Parathyroid adenoma (tissue), 2 donors: ENCODE measurements around the gene PGBD1.
"Not testable (repeated sequence)": the region's sequence is repeated elsewhere in the genome, so short reads cannot be mapped to it uniquely, and the experiment has no call there.

Experiments used
- H2AFZ ChIP-seq: fragments of 300-600 bp; sonication (generic); one replicate; pipeline ENCODE4 v1.7.0; 2017; ENCODE audit warnings: antibody characterized with exemption, mild to moderate bottlenecking
- H3K27ac ChIP-seq: fragments of 300-600 bp; sonication (generic); one replicate; pipeline ENCODE4 v1.7.0; 2017
- H3K27me3 ChIP-seq: fragments of 300-600 bp; sonication (generic); one replicate; pipeline ENCODE4 v1.7.0; 2017; ENCODE audit warnings: low read length; ENCODE audit not compliant: control insufficient read depth, insufficient read depth
- H3K36me3 ChIP-seq: fragments of 300-600 bp; sonication (generic); one replicate; pipeline ENCODE4 v1.7.0; 2017; ENCODE audit warnings: low read length; ENCODE audit not compliant: control insufficient read depth, insufficient read depth
- H3K4me1 ChIP-seq: fragments of 300-600 bp; sonication (generic); one replicate; pipeline ENCODE4 v1.7.0; 2017; ENCODE audit warnings: control low read depth
- H3K4me2 ChIP-seq: fragments of 300-600 bp; sonication (generic); one replicate; pipeline ENCODE4 v1.7.0; 2017; ENCODE audit warnings: low read length
- H3K4me3 ChIP-seq: fragments of 300-600 bp; sonication (generic); one replicate; pipeline ENCODE4 v1.7.0; 2017; ENCODE audit warnings: low read depth, low read length
- H3K79me2 ChIP-seq: fragments of 300-600 bp; sonication (generic); one replicate; pipeline ENCODE4 v1.7.0; 2017; ENCODE audit warnings: control low read depth
- H3K9ac ChIP-seq: fragments of 300-600 bp; sonication (generic); one replicate; pipeline ENCODE4 v1.7.0; 2017; ENCODE audit warnings: mild to moderate bottlenecking
- H3K9me3 ChIP-seq: fragments of 300-600 bp; sonication (generic); one replicate; pipeline ENCODE4 v1.7.0; 2017; ENCODE audit warnings: low read length; ENCODE audit not compliant: control insufficient read depth
- CTCF ChIP-seq: fragments of 300-600 bp; sonication (generic); IDR thresholded peaks from one replicate; pipeline ENCODE4 v1.7.0; 2017; ENCODE audit warnings: antibody characterized with exemption, mild to moderate bottlenecking
- donor health status: primary hyperparathyroidism.

PGBD1 gene

DNA sequence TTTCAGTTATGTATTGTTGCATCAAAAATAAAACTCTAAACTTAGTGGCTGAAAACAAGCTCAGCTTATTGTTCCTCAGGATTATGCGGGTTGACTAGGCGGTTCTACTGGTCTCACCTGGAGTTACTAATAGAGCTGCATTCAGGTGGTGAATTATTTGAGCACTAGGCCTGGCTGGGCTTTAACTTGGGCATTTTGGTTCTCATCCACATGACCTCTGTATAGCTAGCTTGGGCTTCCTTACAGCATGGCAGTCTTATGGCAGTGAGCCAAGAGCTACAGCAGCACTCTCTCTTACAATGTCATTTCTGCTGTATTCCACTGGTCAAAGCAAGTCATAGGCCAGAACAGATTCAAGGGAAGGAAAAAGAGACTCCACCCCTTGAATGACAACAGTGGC lies 1.6 kb downstream of the PGBD1 start:
- Histone ChIP-seq H3K36me3 (no peaks in the 10 kb centered on the region), H3K9ac (no peak overlapping the region), H3K4me2 (no peak overlapping the region), H3K27ac (no peak overlapping the region), H3K9me3 (no peaks in the 10 kb centered on the region), H3K79me2 (no peaks in the 10 kb centered on the region), H3K4me3 (no peak overlapping the region), H3K27me3 (no peaks in the 10 kb centered on the region), H2AFZ (no peak overlapping the region), H3K4me1 (no peaks in the 10 kb centered on the region)
- no peak for TF ChIP-seq CTCF

- H2AFZ ChIP-seq: no peak overlapping the region
- no peak overlapping the region for H3K27ac ChIP-seq
- no peak overlapping the region for H3K4me3 ChIP-seq
- no peaks in the 10 kb centered on the region for H3K36me3 ChIP-seq
- no peaks in the 10 kb centered on the region for H3K9me3 ChIP-seq
- H3K27me3 ChIP-seq: no peaks in the 10 kb centered on the region
- TF ChIP-seq CTCF: no peak
- H3K79me2 ChIP-seq: no peaks in the 10 kb centered on the region
- H3K4me1 ChIP-seq: no peaks in the 10 kb centered on the region
- no peak overlapping the region for H3K4me2 ChIP-seq
- H3K9ac ChIP-seq: no peak overlapping the region
Measured at GRCh38 chr6:28291573-28291972, 10.2 kb downstream of the PGBD1 start.

DNA sequence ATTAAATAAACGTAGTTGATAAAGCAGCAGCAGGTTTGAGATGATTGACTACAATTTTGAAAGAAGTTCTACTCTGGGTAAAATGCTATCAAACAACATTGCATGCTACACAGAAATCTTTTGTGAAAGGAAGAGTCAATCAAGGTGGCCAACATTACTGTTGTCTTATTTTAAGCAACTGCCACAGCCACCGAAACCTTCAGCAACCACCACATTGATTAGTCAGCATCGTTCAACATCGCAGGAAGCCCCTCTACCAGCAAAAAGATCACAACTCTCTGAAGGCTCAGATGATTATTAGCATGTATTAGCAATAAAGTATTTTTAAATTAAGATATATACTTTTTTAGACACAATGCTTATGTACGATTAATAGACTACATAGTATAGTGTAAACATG lies 14.0 kb downstream of the PGBD1 start:
- H3K36me3 ChIP-seq: no peaks in the 10 kb centered on the region
- no peaks in the 10 kb centered on the region for H3K27me3 ChIP-seq
- H3K4me3 ChIP-seq: no peak overlapping the region
- H3K4me1 ChIP-seq: no peaks in the 10 kb centered on the region
- no peaks in the 10 kb centered on the region for H3K79me2 ChIP-seq
- H3K9ac ChIP-seq: no peak overlapping the region
- H3K4me2 ChIP-seq: no peak overlapping the region
- TF ChIP-seq CTCF: no peak
- H3K27ac ChIP-seq: no peak overlapping the region
- H2AFZ ChIP-seq: no peak overlapping the region
- no peaks in the 10 kb centered on the region for H3K9me3 ChIP-seq

- Histone ChIP-seq H2AFZ (no peak overlapping the region), H3K9me3 (no peaks in the 10 kb centered on the region), H3K4me2 (no peak overlapping the region), H3K4me1 (no peaks in the 10 kb centered on the region), H3K36me3 (no peaks in the 10 kb centered on the region), H3K27me3 (no peaks in the 10 kb centered on the region), H3K27ac (no peak overlapping the region), H3K79me2 (no peaks in the 10 kb centered on the region), H3K4me3 (no peak overlapping the region), H3K9ac (no peak overlapping the region)
- TF ChIP-seq CTCF: no peak
Measured at GRCh38 chr6:28296520-28297060, 15.2 kb downstream of the PGBD1 start.

GRCh38 chr6:28303570-28303969 lies 22.2 kb downstream of the PGBD1 start:
- H3K9ac ChIP-seq: no peak overlapping the region
- no peaks in the 10 kb centered on the region for H3K79me2 ChIP-seq
- no peak for TF ChIP-seq CTCF
- no peaks in the 10 kb centered on the region for H3K9me3 ChIP-seq
- no peaks in the 10 kb centered on the region for H3K27me3 ChIP-seq
- H3K27ac ChIP-seq: no peak overlapping the region
- H3K4me2 ChIP-seq: no peak overlapping the region
- no peak overlapping the region for H3K4me3 ChIP-seq
- no peak overlapping the region for H2AFZ ChIP-seq
- no peaks in the 10 kb centered on the region for H3K4me1 ChIP-seq
- H3K36me3 ChIP-seq: no peaks in the 10 kb centered on the region

DNA sequence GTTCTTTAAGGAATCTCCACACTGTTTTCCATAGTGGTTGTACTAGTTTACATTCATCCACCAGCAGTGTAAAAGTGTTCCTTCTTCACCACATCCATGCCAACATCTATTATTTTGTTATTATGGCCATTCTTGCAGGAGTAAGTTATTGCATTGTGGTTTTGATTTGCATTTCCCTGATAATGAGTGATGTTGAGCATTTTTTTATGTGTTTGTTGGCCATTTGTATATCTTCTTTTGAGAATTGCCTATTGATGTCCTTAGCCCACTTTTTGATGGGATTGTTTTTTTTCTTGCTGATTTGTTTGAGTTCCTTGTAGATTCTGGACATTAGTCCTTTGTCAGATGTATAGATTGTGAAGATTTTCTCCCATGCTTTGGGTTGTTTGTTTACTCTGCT lies 25.0 kb downstream of the PGBD1 start:
- H3K9me3 ChIP-seq: not testable (repeated sequence)

More for the DNA sequence above, 25.0 kb downstream of the PGBD1 start:
- H3K27ac ChIP-seq, H3K36me3 ChIP-seq, H3K4me1 ChIP-seq, H3K9ac ChIP-seq, H3K4me2 ChIP-seq, H2AFZ ChIP-seq, H3K79me2 ChIP-seq, H3K27me3 ChIP-seq, H3K4me3 ChIP-seq: not testable (repeated sequence)
